Measurements from ENCODE around the gene CPXM2. TPM values are rescaled to one million over a fixed set of nuclear protein-coding genes. Genes with fewer than 3 reads are reported as not detected.

Gene CPXM2
- total RNA-seq, 1 donor from 2014 or later: 12.1 TPM

- H3K27me3 ChIP-seq (ENCODE audit: control insufficient read depth, insufficient read depth, low read length): peaks cover 15% of the 10 kb centered on the region
- TF ChIP-seq CTCF (IDR thresholded peaks at IDR 0.05; ENCODE audit: insufficient read depth, low read length, poor library complexity, severe bottlenecking): no peak
- no peak overlapping the region for H3K4me3 ChIP-seq (ENCODE audit: low read depth, low read length)
- DNase-seq (ENCODE audit: low read depth): no peak
- no peaks in the 10 kb centered on the region for H3K36me3 ChIP-seq (ENCODE audit: control insufficient read depth, insufficient read depth, low read length)
Measured at GRCh38 chr10:123909866-123910265, 18.3 kb upstream of the CPXM2 start.

- TF ChIP-seq CTCF (IDR thresholded peaks at IDR 0.05; ENCODE audit: insufficient read depth, low read length, poor library complexity, severe bottlenecking): no peak
- H3K4me3 ChIP-seq (ENCODE audit: low read depth, low read length): no peak overlapping the region
- H3K27me3 ChIP-seq (ENCODE audit: control insufficient read depth, insufficient read depth, low read length): peaks cover 15% of the 10 kb centered on the region
- no peaks in the 10 kb centered on the region for H3K36me3 ChIP-seq (ENCODE audit: control insufficient read depth, insufficient read depth, low read length)
- no peak for DNase-seq (ENCODE audit: low read depth)
Measured at GRCh38 chr10:123909426-123909825, 17.8 kb upstream of the CPXM2 start.

- H3K27me3 ChIP-seq (ENCODE audit: control insufficient read depth, insufficient read depth, low read length): peaks cover 15% of the 10 kb centered on the region
- no peak overlapping the region for H3K4me3 ChIP-seq (ENCODE audit: low read depth, low read length)
- H3K36me3 ChIP-seq (ENCODE audit: control insufficient read depth, insufficient read depth, low read length): no peaks in the 10 kb centered on the region
- no peak for TF ChIP-seq CTCF (IDR thresholded peaks at IDR 0.05; ENCODE audit: insufficient read depth, low read length, poor library complexity, severe bottlenecking)
- no peak for DNase-seq (ENCODE audit: low read depth)
Measured at GRCh38 chr10:123908379-123908778, 16.8 kb upstream of the CPXM2 start.

GRCh38 chr10:123906884-123907652, 15.5 kb upstream of the CPXM2 start:
- no peak for TF ChIP-seq CTCF (IDR thresholded peaks at IDR 0.05; ENCODE audit: insufficient read depth, low read length, poor library complexity, severe bottlenecking)
- H3K4me3 ChIP-seq (ENCODE audit: low read depth, low read length): no peak overlapping the region
- no peaks in the 10 kb centered on the region for H3K36me3 ChIP-seq (ENCODE audit: control insufficient read depth, insufficient read depth, low read length)
- no peak for DNase-seq (ENCODE audit: low read depth)
- H3K27me3 ChIP-seq (ENCODE audit: control insufficient read depth, insufficient read depth, low read length): peaks cover 13% of the 10 kb centered on the region

- no peak overlapping the region for H3K4me3 ChIP-seq (ENCODE audit: low read depth, low read length)
- H3K36me3 ChIP-seq (ENCODE audit: control insufficient read depth, insufficient read depth, low read length): no peaks in the 10 kb centered on the region
- peaks cover 8% of the 10 kb centered on the region for H3K27me3 ChIP-seq (ENCODE audit: control insufficient read depth, insufficient read depth, low read length)
- no peak for DNase-seq (ENCODE audit: low read depth)
- no peak for TF ChIP-seq CTCF (IDR thresholded peaks at IDR 0.05; ENCODE audit: insufficient read depth, low read length, poor library complexity, severe bottlenecking)
Measured at GRCh38 chr10:123906296-123906695, 14.7 kb upstream of the CPXM2 start.

Measured in kidney epithelial cell (primary cell).